ENCODE data around the gene COL26A1. TPM values are rescaled to one million over a fixed set of nuclear protein-coding genes. Genes with fewer than 3 reads are reported as not detected.

The COL26A1 gene
- total RNA-seq, 1 donor from 2014 or later, result 66.2 TPM

DNA sequence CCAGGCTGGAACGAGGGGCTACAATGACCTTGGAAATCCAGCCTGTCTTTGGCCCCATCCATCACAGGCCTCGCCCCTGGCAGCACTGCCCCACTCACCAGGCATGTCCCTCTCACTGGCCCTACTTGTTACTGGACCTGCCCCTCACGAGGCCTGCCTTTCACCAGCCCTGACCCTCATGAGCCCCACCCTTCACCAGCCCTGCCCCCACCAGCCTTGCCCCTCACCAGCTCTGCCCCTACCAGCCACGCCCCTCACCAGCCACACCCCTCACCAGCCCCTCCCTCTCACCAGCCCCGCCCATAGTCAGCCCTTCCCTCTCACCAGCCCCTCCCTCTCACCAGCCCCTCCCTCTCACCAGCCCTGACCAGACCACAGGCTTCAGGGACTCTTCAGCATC lies 57.8 kb downstream of the COL26A1 start:
- Mint-ChIP-seq H3K27ac (ENCODE audit: unreplicated experiment) (no peak overlapping the region), H3K36me3 (ENCODE audit: unreplicated experiment) (no peaks in the 10 kb centered on the region), H3K9me3 (ENCODE audit: unreplicated experiment) (peaks cover 3% of the 10 kb centered on the region), H3K4me3 (ENCODE audit: unreplicated experiment) (no peak overlapping the region), H3K27me3 (ENCODE audit: unreplicated experiment) (peaks cover 1% of the 10 kb centered on the region), H3K4me1 (ENCODE audit: low read depth, unreplicated experiment) (no peaks in the 10 kb centered on the region)
- DNase-seq, result peak; percentile 40
- TF ChIP-seq CTCF (IDR thresholded peaks at IDR 0.05; ENCODE audit: partially characterized antibody, unreplicated experiment), result no peak

DNA sequence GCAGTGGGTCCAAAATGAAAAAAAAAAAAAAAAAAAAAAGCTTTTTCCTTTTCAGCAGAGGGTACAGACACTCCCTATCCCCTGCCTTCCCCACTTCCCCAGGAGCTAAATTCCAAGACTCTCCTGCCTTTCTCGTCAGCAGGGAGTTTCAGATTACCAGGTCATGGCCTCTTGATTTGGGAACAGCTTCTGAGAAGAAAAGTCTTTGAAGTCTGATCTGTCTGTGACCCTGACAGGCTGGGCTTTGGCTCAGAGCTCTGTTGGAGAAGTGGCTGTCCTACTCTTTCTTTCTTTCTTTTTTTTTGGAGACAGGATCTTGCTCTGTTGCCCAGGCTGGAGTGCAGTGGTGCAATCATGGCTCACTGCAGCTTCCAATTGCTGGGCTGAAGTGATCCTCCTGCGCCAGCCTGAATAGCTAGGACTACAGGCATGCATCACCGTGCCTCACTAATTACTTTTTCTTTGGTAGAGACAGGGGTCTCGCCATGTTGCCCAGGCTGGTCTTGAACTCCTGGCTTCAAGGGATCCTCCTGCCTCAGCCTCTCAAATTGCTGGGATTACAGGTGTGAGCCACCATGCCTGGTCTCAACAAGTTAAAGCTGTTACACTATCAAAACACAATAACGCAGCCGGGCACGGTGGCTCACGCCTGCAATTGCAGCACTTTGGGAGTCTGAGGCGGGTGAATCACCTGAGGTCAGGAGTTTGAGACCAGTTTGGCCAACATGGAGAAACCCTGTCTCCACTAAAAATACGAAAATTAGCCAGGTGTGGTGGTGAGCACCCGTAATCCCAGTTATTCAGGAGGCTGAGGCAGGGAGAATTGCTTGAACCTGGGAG lies 59.9 kb downstream of the COL26A1 start:
- Mint-ChIP-seq H3K27ac (ENCODE audit: unreplicated experiment) (no peak overlapping the region), H3K27me3 (ENCODE audit: unreplicated experiment) (peaks cover 1% of the 10 kb centered on the region), H3K4me1 (ENCODE audit: low read depth, unreplicated experiment) (no peaks in the 10 kb centered on the region), H3K36me3 (ENCODE audit: unreplicated experiment) (no peaks in the 10 kb centered on the region), H3K9me3 (ENCODE audit: unreplicated experiment) (peaks cover 5% of the 10 kb centered on the region), H3K4me3 (ENCODE audit: unreplicated experiment) (no peak overlapping the region)
- no peak for DNase-seq
- TF ChIP-seq CTCF (IDR thresholded peaks at IDR 0.05; ENCODE audit: partially characterized antibody, unreplicated experiment), result no peak

DNA sequence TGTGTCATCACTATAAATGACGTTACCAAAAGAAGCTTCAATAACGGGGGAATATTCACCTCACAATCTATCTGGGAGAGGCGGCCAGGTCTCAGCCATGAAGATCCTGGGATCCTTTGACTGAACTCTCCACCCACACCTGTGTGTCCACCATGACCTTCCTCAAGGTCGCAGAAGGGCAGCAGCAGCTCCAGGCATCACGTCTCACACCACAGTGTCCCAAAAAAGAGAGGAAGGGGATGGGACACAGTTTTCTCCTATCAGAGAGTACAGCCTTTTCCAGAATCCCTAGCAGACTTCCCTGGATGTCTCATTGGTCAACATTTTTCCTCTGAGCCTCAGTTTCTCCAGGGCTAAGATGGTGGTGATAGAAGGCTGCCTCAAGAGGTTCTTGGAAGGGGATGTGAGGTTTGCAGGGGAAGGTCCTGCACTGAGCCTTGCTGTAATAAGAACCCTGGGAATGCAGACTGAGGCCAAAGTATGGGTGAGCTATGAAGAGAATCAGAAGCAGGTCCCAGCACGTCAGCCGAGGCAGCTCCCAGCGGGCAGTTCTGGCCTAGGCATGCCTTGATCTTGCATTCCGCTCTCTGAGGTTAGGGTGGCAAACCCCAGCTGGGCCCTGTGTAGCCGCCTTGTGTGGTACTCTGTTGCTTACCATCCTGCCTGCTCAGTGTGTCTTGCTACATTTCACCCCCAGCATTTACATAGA lies 63.8 kb downstream of the COL26A1 start:
- no peak for DNase-seq
- Mint-ChIP-seq H3K4me3 (ENCODE audit: unreplicated experiment) (no peak overlapping the region), H3K27ac (ENCODE audit: unreplicated experiment) (no peak overlapping the region), H3K4me1 (ENCODE audit: low read depth, unreplicated experiment) (no peaks in the 10 kb centered on the region), H3K36me3 (ENCODE audit: unreplicated experiment) (no peaks in the 10 kb centered on the region), H3K27me3 (ENCODE audit: unreplicated experiment) (no peaks in the 10 kb centered on the region), H3K9me3 (ENCODE audit: unreplicated experiment) (peaks cover 2% of the 10 kb centered on the region)
- no peak for TF ChIP-seq CTCF (IDR thresholded peaks at IDR 0.05; ENCODE audit: partially characterized antibody, unreplicated experiment)

DNA sequence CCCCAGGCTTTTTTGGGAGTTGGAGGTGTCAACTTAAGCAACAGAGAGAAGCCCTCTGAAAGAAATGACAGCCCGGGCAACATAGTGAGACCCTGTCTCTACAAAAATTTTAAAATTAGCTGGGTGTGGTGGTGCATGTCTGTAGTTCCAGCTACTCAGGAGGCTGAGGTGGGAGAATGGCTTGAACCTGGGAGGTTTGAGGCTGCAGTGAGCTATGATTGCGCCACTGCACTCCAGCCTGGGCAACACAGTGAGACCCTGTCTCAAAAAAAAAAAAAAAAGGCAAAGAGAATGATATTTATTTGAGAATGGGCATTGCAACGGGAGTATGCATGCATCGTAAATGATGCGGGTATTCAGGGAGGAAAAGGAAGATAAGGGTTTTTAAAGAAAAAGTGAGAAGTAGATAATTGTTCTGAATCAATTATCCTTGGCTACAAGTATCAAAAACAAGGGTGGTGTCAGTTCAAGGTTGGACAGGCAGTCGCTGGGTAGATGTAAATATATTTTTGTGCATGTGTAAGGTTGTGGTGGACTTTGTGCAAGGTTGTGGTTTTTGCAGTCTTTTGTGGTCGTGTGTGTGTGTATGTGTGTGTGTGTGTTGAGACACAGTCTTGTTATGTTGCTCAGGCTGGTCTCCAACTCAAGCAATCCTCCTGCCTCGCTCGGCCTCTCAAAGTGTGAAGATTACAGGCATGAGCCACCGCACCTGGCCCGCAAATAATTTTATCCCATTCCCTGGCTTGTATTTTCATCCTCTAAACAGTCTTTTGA lies 65.6 kb downstream of the COL26A1 start:
- DNase-seq, result no peak
- H3K9me3 Mint-ChIP-seq (ENCODE audit: unreplicated experiment), result peaks cover 4% of the 10 kb centered on the region
- H3K4me3 Mint-ChIP-seq (ENCODE audit: unreplicated experiment), result no peak overlapping the region
- no peak overlapping the region for H3K27ac Mint-ChIP-seq (ENCODE audit: unreplicated experiment)
- no peaks in the 10 kb centered on the region for H3K36me3 Mint-ChIP-seq (ENCODE audit: unreplicated experiment)
- H3K27me3 Mint-ChIP-seq (ENCODE audit: unreplicated experiment), result peaks cover 3% of the 10 kb centered on the region
- no peaks in the 10 kb centered on the region for H3K4me1 Mint-ChIP-seq (ENCODE audit: low read depth, unreplicated experiment)
- TF ChIP-seq CTCF (IDR thresholded peaks at IDR 0.05; ENCODE audit: partially characterized antibody, unreplicated experiment), result no peak

Measured in glutamatergic neuron (in vitro differentiated cells).